GM19025 (cell line): ENCODE measurements around the gene HS2ST1.

Experiments used
- ATAC-seq: cut with Tn5 transposase; IDR thresholded peaks from one replicate; pipeline ENCODE4 v1.9.1; 2021; ENCODE audit warnings: mild to moderate bottlenecking, low read depth, moderate library complexity; ENCODE audit not compliant: unreplicated experiment

The HS2ST1 gene

GRCh38 chr1:87103074-87103473 is 188.6 kb downstream of the HS2ST1 start:
- no peak for ATAC-seq

- ATAC-seq, result no peak
These were observed 189.7 kb downstream of the HS2ST1 start for GRCh38 chr1:87104140-87104539.

- no peak for ATAC-seq
These were observed 190.5 kb downstream of the HS2ST1 start for GRCh38 chr1:87104945-87105344.

- no peak for ATAC-seq
These were observed 191.7 kb downstream of the HS2ST1 start for GRCh38 chr1:87106144-87106543.

- no peak for ATAC-seq
These were observed 192.4 kb downstream of the HS2ST1 start for GRCh38 chr1:87106867-87107266.

- ATAC-seq, result no peak
These were observed 193.8 kb downstream of the HS2ST1 start for GRCh38 chr1:87108228-87108627.

GRCh38 chr1:87108814-87109411 is 194.5 kb downstream of the HS2ST1 start:
- ATAC-seq, result no peak

GRCh38 chr1:87111659-87112371 is 197.4 kb downstream of the HS2ST1 start:
- ATAC-seq, result no peak

- no peak for ATAC-seq
These were observed 198.9 kb downstream of the HS2ST1 start for GRCh38 chr1:87113313-87113712.

- no peak for ATAC-seq
These were observed 201.0 kb downstream of the HS2ST1 start for GRCh38 chr1:87115317-87115890.

- no peak for ATAC-seq
These were observed 201.5 kb downstream of the HS2ST1 start for GRCh38 chr1:87115891-87116290.

GRCh38 chr1:87117761-87118368 is 203.4 kb downstream of the HS2ST1 start:
- no peak for ATAC-seq

GRCh38 chr1:87119541-87120140 is 205.2 kb downstream of the HS2ST1 start:
- ATAC-seq, result no peak

- no peak for ATAC-seq
These were observed 206.3 kb downstream of the HS2ST1 start for GRCh38 chr1:87120779-87121178.

- no peak for ATAC-seq
These were observed 207.3 kb downstream of the HS2ST1 start for GRCh38 chr1:87121711-87122163.

- ATAC-seq, result no peak
These were observed 207.8 kb downstream of the HS2ST1 start for GRCh38 chr1:87122243-87122642.

GRCh38 chr1:87123610-87124009 is 209.2 kb downstream of the HS2ST1 start:
- no peak for ATAC-seq

- ATAC-seq, result no peak
These were observed 212.6 kb downstream of the HS2ST1 start for GRCh38 chr1:87126886-87127505.

- ATAC-seq, result no peak
These were observed 213.1 kb downstream of the HS2ST1 start for GRCh38 chr1:87127581-87127980.

- no peak for ATAC-seq
These were observed 214.6 kb downstream of the HS2ST1 start for GRCh38 chr1:87129038-87129437.

GRCh38 chr1:87129606-87130005 is 215.2 kb downstream of the HS2ST1 start:
- no peak for ATAC-seq
